Measurements from ENCODE around the gene CPZ.

CPZ gene

DNA sequence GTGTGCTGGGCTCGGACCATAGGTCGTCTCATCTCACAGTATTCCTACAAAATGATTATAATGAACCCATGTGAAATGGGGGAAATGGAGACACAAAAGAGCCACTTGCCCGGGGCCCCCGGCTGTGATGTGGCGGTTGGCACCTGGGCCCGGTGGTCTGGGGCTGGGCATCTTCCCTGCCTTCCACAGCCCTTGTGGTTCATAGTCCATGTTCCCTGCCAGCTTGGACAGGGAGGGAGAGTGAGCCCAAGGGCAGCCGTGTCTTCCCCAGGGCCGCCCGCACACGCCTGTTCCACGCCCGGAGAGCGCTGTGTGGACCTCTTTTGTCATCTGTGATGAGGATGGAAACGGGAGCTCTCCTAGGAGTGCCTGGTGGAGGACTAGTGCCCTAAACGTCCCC, 5.2 kb downstream of the CPZ start:
- no peak overlapping the region for H3K4me3 Mint-ChIP-seq
- H3K27ac Mint-ChIP-seq: no peak overlapping the region
- no peaks in the 10 kb centered on the region for H3K9me3 Mint-ChIP-seq
- ATAC-seq (replicated peaks): no peak
- no peak for DNase-seq
- no peaks in the 10 kb centered on the region for H3K36me3 Mint-ChIP-seq (ENCODE audit: insufficient read depth)
- H3K4me1 Mint-ChIP-seq (ENCODE audit: low read depth in 2 of 2): peaks cover 0 to 3% of the 10 kb centered on the region in 2 donors
- peaks cover 30 to 56% of the 10 kb centered on the region in 2 donors for H3K27me3 Mint-ChIP-seq

DNA sequence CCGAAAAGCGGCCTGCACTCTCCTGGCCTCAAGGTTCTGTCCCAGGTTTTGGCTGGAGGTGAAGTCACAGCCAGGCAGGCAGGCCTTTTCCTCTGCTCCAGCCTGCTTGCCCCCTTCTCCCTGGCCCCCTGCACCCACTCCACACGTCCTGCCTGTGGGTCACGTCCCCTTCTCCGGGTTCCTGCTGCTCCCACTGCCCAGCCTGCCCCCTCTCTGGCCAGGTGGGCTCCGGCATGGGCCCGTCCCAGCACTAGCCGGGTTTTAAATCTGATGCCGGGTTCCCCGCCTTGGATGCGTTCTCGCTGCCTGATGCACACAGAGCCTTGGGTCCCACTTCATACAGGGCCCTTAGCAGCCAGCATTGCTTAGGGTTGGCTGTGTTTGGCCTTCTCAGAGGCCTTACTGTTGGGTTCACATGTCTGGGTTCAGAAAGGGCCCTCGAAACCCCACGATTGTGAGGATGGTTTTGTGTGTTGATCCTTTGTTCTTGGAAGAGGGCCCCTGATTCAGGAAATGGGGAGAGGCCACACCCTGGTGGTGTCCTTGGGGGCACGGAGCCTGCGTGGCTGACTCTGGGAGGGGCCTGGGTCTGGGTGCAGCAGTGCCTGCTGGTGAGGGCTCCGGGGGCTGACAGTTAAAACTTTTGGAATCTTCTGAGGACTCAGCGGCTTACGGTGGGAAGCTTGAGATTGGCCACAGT, 6.0 kb downstream of the CPZ start:
- Mint-ChIP-seq H3K4me1 (ENCODE audit: low read depth in 2 of 2) (peaks cover 0 to 3% of the 10 kb centered on the region in 2 donors), H3K27me3 (peaks cover 23 to 49% of the 10 kb centered on the region in 2 donors), H3K36me3 (ENCODE audit: insufficient read depth) (no peaks in the 10 kb centered on the region), H3K27ac (no peak overlapping the region), H3K4me3 (no peak overlapping the region), H3K9me3 (no peaks in the 10 kb centered on the region)
- no peak for ATAC-seq (replicated peaks)
- DNase-seq: no peak

DNA sequence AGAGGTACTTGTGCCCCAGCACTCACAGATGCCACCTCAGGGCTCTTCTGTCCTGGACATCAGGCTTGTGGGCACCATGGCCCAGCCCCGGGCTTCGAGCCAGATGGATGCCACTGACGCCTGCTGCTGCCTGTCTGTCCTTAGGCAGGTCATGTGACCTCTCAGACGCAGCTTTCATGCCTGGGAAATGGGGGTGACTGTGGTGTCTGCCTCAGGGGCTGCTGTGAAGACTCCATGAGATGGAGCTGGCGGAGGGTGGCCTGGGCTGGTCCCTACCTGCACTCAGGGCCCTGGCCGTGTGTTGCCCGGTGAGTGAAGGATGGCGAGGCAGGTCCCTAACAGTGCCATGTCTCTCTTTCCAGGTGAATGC, 6.5 kb downstream of the CPZ start:
- DNase-seq (no peak), ATAC-seq (replicated peaks) (no peak)
- H3K4me1 Mint-ChIP-seq (ENCODE audit: low read depth in 2 of 2): no peaks in the 10 kb centered on the region
- H3K9me3 Mint-ChIP-seq: no peaks in the 10 kb centered on the region
- no peak overlapping the region for H3K27ac Mint-ChIP-seq
- H3K27me3 Mint-ChIP-seq: peaks cover 18 to 43% of the 10 kb centered on the region in 2 donors
- no peak overlapping the region for H3K4me3 Mint-ChIP-seq
- no peaks in the 10 kb centered on the region for H3K36me3 Mint-ChIP-seq (ENCODE audit: insufficient read depth)

DNA sequence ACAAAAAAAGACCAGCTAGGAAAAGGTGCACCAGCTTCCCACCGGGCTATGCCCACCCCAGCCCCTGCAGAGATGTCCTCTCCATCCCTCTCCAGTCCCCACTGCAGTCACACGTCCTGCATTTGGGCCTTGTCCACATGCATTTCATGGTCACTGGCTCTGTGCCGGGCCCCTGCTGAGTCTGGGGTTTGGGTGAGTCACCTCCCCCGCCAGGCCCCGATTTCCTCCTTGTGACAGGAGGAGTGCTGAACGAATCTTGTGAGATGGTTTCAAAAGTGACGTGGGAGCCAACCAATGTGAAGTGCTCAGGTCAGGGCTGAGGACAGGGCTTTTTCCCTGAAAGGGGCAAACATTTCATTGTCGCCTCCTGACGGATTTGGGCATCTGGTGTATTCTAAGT, 7.1 kb downstream of the CPZ start:
- Mint-ChIP-seq H3K27me3 (peaks cover 13 to 38% of the 10 kb centered on the region in 2 donors), H3K4me1 (ENCODE audit: low read depth in 2 of 2) (no peaks in the 10 kb centered on the region), H3K9me3 (no peaks in the 10 kb centered on the region), H3K27ac (no peak overlapping the region), H3K4me3 (no peak overlapping the region), H3K36me3 (ENCODE audit: insufficient read depth) (no peaks in the 10 kb centered on the region)
- no peak for DNase-seq
- no peak for ATAC-seq (replicated peaks)

DNA sequence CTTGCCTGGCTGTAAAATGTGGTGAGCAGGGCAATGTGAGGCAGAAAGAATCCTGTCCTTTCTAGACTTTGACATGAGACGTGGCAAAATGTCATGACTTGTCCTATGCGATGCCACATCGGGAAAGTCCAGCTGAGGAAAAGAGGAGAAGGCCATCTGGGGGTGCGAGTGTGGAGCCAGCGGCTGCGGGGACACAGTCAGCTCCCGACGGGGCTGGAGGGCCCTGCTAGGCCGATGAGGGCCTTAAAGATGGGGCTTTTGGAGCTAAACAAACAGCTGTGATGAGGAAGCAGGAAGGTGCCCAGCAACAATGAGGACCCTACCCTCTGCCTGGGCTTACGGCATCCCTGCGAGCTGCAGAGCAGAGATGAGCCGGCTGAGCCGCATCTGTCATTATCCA, 7.7 kb downstream of the CPZ start:
- H3K27me3 Mint-ChIP-seq: peaks cover 10 to 36% of the 10 kb centered on the region in 2 donors
- no peak for ATAC-seq (replicated peaks)
- no peak overlapping the region for H3K4me3 Mint-ChIP-seq
- no peak for DNase-seq
- no peaks in the 10 kb centered on the region for H3K36me3 Mint-ChIP-seq (ENCODE audit: insufficient read depth)
- H3K27ac Mint-ChIP-seq: no peak overlapping the region
- no peaks in the 10 kb centered on the region for H3K9me3 Mint-ChIP-seq
- H3K4me1 Mint-ChIP-seq (ENCODE audit: low read depth in 2 of 2): no peaks in the 10 kb centered on the region

DNA sequence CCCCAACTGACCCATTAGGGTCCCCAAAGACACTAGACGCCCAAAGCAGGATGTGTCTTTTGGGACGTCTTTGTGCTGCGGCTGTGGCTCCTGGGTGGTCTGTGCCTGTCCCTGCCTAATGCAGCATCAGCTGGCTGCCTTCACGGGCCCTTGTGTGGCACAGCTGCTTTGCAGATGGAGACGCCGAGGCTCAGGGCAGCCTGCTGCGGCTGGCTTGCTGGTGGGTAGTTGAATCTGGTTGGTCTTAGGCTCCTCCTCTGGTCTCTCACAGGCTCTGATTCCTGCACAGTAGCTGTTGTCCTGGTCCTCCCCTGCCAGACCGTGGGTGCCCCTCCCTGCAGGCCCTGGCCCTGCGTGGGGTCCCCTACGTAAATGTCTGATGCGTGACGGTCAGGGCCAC, 8.1 kb downstream of the CPZ start:
- H3K4me1 Mint-ChIP-seq (ENCODE audit: low read depth in 2 of 2): no peaks in the 10 kb centered on the region
- DNase-seq: no peak
- H3K9me3 Mint-ChIP-seq: no peaks in the 10 kb centered on the region
- H3K36me3 Mint-ChIP-seq (ENCODE audit: insufficient read depth): no peaks in the 10 kb centered on the region
- no peak overlapping the region for H3K27ac Mint-ChIP-seq
- H3K4me3 Mint-ChIP-seq: no peak overlapping the region
- peaks cover 6 to 36% of the 10 kb centered on the region in 2 donors for H3K27me3 Mint-ChIP-seq
- ATAC-seq (replicated peaks): no peak

DNA sequence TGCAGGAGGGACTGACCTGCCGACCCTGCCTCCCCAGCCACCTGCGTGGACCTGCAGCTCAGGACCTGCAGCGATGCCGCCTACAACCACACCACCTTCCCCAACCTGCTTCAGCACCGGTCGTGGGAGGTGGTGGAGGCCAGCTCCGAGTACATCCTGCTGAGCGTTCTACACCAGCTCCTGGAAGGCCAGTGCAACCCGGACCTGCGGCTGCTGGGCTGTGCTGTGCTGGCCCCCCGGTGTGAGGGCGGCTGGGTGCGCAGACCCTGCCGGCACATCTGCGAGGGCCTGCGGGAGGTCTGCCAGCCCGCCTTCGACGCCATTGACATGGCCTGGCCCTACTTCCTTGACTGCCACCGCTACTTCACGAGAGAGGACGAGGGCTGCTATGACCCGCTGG, 8.5 kb downstream of the CPZ start:
- no peaks in the 10 kb centered on the region for H3K36me3 Mint-ChIP-seq (ENCODE audit: insufficient read depth)
- no peak overlapping the region for H3K4me3 Mint-ChIP-seq
- DNase-seq: no peak

DNA sequence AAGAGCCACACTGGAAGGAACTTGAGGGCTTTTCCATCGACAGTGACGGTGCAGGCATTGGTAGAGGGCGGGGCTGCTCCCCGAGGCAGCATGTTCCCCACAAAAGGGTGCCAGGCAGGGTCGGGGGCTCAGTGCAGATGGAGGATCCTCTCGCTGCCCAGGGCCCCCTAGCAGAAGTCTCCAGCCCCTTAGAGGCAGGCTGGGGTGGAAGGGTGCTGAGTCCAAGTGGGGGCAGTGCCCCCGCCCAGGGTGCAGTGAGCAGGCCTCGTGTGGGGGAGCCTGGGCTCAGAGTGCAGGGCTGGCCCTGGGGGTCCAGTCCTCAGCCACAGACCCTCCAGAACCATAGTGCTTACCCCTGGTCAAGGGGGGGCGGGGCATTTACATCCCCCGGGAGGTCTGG, 9.0 kb downstream of the CPZ start:
- no peak for DNase-seq
- H3K27me3 Mint-ChIP-seq: peaks cover 4 to 34% of the 10 kb centered on the region in 2 donors
- no peaks in the 10 kb centered on the region for H3K36me3 Mint-ChIP-seq (ENCODE audit: insufficient read depth)
- no peak for ATAC-seq (replicated peaks)
- H3K4me3 Mint-ChIP-seq: no peak overlapping the region
- H3K4me1 Mint-ChIP-seq (ENCODE audit: low read depth in 2 of 2): no peaks in the 10 kb centered on the region
- H3K9me3 Mint-ChIP-seq: no peaks in the 10 kb centered on the region
- no peak overlapping the region for H3K27ac Mint-ChIP-seq

More for the DNA sequence above, 8.5 kb downstream of the CPZ start:
- Mint-ChIP-seq H3K9me3 (no peaks in the 10 kb centered on the region), H3K27ac (no peak overlapping the region), H3K27me3 (peaks cover 5 to 36% of the 10 kb centered on the region in 2 donors), H3K4me1 (ENCODE audit: low read depth in 2 of 2) (no peaks in the 10 kb centered on the region)
- ATAC-seq (replicated peaks): no peak

DNA sequence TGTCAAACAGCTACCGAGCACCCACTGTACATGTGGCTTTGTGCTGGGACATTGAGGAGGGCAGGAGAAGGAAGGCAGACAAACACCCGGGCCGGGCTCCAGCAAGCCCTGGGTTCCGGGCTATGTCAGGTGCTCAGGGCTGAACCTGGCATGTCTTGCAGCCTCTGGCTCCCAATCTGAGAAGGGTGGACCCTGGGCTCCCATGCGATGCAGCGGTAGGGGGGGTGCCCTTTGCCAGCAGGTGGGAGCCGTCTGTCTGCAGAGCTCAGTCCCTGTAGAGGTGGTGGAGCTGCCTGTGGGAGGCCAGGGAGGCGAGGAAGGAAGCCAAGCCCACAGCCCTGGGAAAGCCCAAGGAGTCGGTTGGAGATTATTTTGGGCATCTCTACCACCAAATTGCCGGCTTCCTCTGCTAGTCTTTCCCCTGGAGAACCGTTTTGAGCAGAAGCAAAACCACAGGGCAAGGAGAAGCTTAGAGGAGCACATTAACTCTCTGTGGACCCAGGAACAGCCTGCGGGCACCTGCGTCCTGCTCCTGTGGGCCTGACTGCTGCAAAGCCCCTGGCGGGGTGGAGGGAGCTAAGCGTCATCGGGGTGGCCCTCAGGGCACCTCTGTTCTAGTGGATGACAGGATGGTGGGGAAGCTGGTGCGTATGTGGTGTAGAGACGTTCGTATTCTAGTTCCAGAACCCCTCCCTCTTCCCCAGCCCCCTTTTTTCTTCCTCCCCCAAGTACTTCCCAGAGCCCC, 10.3 kb downstream of the CPZ start:
- H3K4me3 Mint-ChIP-seq: no peak overlapping the region
- DNase-seq: no peak
- no peaks in the 10 kb centered on the region for H3K36me3 Mint-ChIP-seq (ENCODE audit: insufficient read depth)
- peaks cover 0 to 22% of the 10 kb centered on the region in 2 donors for H3K27me3 Mint-ChIP-seq
- H3K4me1 Mint-ChIP-seq (ENCODE audit: low read depth in 2 of 2): no peaks in the 10 kb centered on the region
- no peak overlapping the region for H3K27ac Mint-ChIP-seq
- H3K9me3 Mint-ChIP-seq: no peaks in the 10 kb centered on the region
- no peak for ATAC-seq (replicated peaks)

DNA sequence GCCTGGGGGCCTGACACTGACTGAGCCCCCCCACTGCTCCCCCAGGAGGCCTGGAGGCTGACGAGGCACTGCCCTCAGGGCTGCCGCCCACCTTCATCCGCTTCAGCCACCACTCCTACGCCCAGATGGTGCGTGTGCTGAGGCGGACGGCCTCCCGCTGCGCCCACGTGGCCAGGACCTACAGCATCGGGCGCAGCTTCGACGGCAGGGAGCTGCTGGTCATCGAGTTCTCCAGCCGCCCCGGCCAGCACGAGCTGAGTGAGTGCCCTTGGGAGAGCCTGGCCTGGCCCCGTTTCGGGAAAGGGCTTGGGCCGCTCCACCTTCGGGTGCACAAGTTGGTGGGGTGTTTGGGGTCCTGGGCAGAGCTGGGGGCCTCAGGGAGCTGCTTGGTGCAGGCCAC, 11.4 kb downstream of the CPZ start:
- Mint-ChIP-seq H3K4me1 (ENCODE audit: low read depth in 2 of 2) (no peaks in the 10 kb centered on the region), H3K27ac (no peak overlapping the region), H3K9me3 (no peaks in the 10 kb centered on the region), H3K36me3 (ENCODE audit: insufficient read depth) (no peaks in the 10 kb centered on the region), H3K4me3 (no peak overlapping the region), H3K27me3 (peaks cover 0 to 18% of the 10 kb centered on the region in 2 donors)
- DNase-seq: no peak
- no peak for ATAC-seq (replicated peaks)

DNA sequence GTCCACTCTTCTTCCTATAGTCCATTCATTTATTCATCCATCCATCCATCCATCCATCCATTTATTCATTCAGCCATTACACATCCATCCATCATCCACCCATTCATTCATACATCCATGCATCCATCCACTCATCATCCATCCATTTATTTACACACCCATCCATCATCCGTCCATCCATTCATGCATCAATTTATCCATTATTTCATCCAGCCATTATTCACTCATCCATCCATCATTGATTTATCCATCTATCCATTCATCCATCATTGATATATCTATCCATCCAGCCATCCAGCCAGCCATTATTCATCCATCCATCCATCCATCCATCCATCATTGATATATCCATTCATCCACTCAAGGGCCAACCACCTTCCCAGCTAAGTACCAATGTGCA, 12.7 kb downstream of the CPZ start:
- H3K4me3 Mint-ChIP-seq: no peak overlapping the region
- no peak for DNase-seq

DNA sequence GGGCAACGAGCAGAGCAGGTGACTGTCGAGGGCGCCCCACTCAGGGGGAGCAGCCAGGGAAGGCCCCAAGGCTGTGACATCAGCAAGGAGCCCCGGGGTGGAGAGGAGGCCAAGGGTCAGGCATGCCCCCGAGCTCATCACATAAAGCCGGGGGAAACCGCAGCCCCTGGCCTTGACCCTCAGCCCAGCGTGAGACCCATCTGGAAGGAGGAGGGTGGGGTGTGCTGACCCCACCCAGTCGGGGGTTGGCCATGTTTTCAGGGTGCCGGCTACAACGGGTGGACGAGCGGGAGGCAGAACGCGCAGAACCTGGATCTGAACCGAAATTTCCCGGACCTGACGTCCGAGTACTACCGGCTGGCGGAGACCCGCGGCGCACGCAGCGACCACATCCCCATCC, 13.9 kb downstream of the CPZ start:
- no peak overlapping the region for H3K4me3 Mint-ChIP-seq
- no peaks in the 10 kb centered on the region for H3K36me3 Mint-ChIP-seq (ENCODE audit: insufficient read depth)
- ATAC-seq (replicated peaks) (no peak), DNase-seq (no peak)
- H3K27ac Mint-ChIP-seq: no peak overlapping the region
- H3K4me1 Mint-ChIP-seq (ENCODE audit: low read depth in 2 of 2): no peaks in the 10 kb centered on the region
- H3K27me3 Mint-ChIP-seq: peaks cover 0 to 7% of the 10 kb centered on the region in 2 donors
- no peaks in the 10 kb centered on the region for H3K9me3 Mint-ChIP-seq

More for the DNA sequence above, 12.7 kb downstream of the CPZ start:
- ATAC-seq (replicated peaks): no peak
- Mint-ChIP-seq H3K27me3 (peaks cover 0 to 7% of the 10 kb centered on the region in 2 donors), H3K4me1 (ENCODE audit: low read depth in 2 of 2) (no peaks in the 10 kb centered on the region), H3K27ac (no peak overlapping the region), H3K36me3 (ENCODE audit: insufficient read depth) (no peaks in the 10 kb centered on the region), H3K9me3 (no peaks in the 10 kb centered on the region)

DNA sequence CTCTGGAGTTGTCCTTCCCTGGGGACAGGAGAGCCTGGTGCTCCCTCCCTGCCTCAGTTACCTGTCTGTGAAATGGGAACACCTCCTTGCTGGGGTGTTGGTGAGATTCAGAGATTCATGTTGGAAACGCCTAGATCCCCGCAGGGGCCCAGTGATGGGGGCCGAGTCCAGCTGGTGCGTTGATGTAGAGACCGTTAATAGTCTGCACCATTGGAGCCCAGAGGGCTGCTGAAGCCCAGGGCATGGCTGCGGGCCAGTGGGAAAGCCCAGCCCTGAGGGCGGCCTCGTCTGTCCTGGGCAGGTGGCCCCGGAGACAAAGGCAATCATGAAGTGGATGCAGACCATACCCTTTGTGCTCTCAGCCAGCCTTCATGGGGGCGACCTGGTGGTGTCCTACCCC, 14.4 kb downstream of the CPZ start:
- no peaks in the 10 kb centered on the region for H3K36me3 Mint-ChIP-seq (ENCODE audit: insufficient read depth)
- no peak overlapping the region for H3K4me3 Mint-ChIP-seq
- peaks cover 4 to 7% of the 10 kb centered on the region in 2 donors for H3K27me3 Mint-ChIP-seq

More for the DNA sequence above, 14.4 kb downstream of the CPZ start:
- H3K27ac Mint-ChIP-seq: no peak overlapping the region
- no peak for ATAC-seq (replicated peaks)
- DNase-seq: no peak
- H3K9me3 Mint-ChIP-seq: no peaks in the 10 kb centered on the region
- no peaks in the 10 kb centered on the region for H3K4me1 Mint-ChIP-seq (ENCODE audit: low read depth in 2 of 2)
